Muscle layer of duodenum (tissue), 2 donors: ENCODE data around the gene RIMKLA.

Experiments
- H3K27ac ChIP-seq: one replicate; pipeline ENCODE4 v1.7.0; 2013; ENCODE audit warnings: mild to moderate bottlenecking, low read length
- H3K27me3 ChIP-seq: one replicate; pipeline ENCODE4 v1.7.0; 2013; ENCODE audit warnings: low read depth, mild to moderate bottlenecking, control low read depth, low read length
- H3K36me3 ChIP-seq, 2 donors: one replicate each; pipeline ENCODE4 v1.7.0; 2013; ENCODE audit warnings: low read length in 2 of 2, control low read depth in 1 of 2, mild to moderate bottlenecking in 1 of 2; ENCODE audit not compliant: insufficient read depth in 2 of 2, control insufficient read depth in 1 of 2
- H3K4me1 ChIP-seq, 2 donors: one replicate each; pipeline ENCODE4 v1.7.0; 2013; ENCODE audit warnings: low read length in 2 of 2, mild to moderate bottlenecking in 2 of 2, control low read depth in 1 of 2, moderate library complexity in 1 of 2; ENCODE audit not compliant: insufficient read depth in 2 of 2, control insufficient read depth in 1 of 2
- H3K4me3 ChIP-seq, 2 donors: one replicate each; pipeline ENCODE4 v1.7.0; 2013; ENCODE audit warnings: low read length in 2 of 2, low read depth in 1 of 2, mild to moderate bottlenecking in 1 of 2
- H3K9me3 ChIP-seq, 2 donors: one replicate each; pipeline ENCODE4 v1.7.0; 2013; ENCODE audit warnings: low read length in 2 of 2, control low read depth in 1 of 2, mild to moderate bottlenecking in 1 of 2; ENCODE audit not compliant: control insufficient read depth in 1 of 2
- donor health status: healthy.

The RIMKLA gene

DNA sequence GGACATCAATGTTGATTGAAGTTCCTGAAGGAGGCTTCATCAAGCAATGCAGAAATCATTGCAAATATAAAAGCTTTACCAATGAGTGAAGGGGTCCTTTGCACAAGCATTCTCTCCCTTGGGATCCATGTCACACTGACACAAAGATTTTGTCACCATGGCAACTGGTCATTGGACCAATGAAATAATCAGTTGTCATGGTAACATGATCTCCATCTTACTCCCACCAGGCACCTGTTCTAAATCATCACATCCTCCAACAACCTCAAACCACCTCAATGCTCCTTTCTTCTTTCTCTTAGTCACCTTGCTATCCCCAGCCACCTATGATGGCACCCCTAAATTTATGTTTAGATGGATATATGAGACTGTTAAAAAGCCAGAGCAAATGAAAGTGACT lies 32.1 kb upstream of the RIMKLA start:
- Histone ChIP-seq H3K27me3 (no peaks in the 10 kb centered on the region), H3K36me3 (no peaks in the 10 kb centered on the region), H3K9me3 (no peaks in the 10 kb centered on the region), H3K27ac (no peak overlapping the region), H3K4me1 (no peaks in the 10 kb centered on the region), H3K4me3 (no peak overlapping the region)

DNA sequence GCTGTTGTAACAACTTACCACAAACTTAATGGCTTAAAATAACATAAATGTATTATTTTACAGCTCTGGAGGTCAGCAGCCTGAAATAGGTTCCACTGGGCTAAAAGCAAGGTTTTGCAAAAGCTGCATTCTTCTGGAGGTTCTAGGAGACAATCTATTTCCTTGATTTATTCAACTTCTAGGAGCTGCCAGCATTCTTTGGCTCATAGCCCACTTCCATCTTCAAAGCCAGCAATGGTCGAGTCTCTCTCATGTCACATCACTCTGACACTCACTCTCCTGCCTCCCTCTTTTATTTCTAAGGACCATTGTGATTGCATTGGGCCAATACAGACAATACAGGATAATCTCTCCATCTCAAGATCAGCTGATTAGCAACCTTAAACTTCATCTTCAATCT lies 30.5 kb upstream of the RIMKLA start:
- H3K36me3 ChIP-seq, result no peaks in the 10 kb centered on the region
- H3K27ac ChIP-seq, result no peak overlapping the region
- no peak overlapping the region for H3K4me3 ChIP-seq
- no peaks in the 10 kb centered on the region for H3K4me1 ChIP-seq
- no peaks in the 10 kb centered on the region for H3K9me3 ChIP-seq
- H3K27me3 ChIP-seq, result no peaks in the 10 kb centered on the region

DNA sequence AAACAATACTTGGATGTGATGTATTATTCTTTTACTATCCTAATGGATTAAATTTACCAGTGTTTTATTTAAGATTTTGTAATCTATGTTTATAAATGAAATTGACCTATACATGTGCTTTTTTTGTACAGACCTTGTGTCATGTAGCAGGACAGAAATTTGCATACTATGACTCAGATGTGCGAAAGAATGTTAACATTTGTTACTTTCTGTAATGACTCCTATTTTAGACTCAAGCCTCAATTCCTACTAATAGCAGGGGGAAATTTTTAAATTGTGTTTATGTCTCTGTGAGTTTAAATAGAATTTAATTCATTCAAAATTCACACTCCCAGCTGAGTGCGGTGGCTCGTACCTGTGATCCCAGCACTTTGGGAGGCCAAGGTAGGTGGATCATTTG lies 21.8 kb upstream of the RIMKLA start:
- no peaks in the 10 kb centered on the region for H3K4me1 ChIP-seq
- no peaks in the 10 kb centered on the region for H3K36me3 ChIP-seq
- H3K9me3 ChIP-seq, result no peaks in the 10 kb centered on the region
- no peaks in the 10 kb centered on the region for H3K27me3 ChIP-seq
- no peak overlapping the region for H3K27ac ChIP-seq
- no peak overlapping the region for H3K4me3 ChIP-seq

DNA sequence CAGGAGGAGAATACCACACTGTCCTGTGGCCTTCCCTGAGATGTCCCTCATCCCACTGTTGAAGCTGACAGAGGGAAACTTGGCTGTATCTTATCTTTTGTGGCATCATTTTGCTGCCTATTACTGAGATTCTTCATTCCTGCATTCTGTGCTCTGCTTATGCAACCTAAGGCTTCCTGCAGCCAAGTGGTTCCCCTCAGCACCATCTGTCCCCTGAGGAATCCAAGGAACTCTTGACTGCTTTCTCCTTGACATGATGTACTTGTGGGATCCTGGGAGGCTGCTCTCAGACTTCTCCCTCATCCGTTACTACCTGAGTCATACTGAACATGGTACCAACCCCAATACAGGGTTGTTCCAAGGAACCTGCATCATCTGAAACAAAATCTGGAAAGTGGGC lies 21.1 kb upstream of the RIMKLA start:
- H3K9me3 ChIP-seq, result no peaks in the 10 kb centered on the region
- H3K27ac ChIP-seq, result no peak overlapping the region
- no peaks in the 10 kb centered on the region for H3K36me3 ChIP-seq
- H3K27me3 ChIP-seq, result no peaks in the 10 kb centered on the region
- no peaks in the 10 kb centered on the region for H3K4me1 ChIP-seq
- H3K4me3 ChIP-seq, result no peak overlapping the region

DNA sequence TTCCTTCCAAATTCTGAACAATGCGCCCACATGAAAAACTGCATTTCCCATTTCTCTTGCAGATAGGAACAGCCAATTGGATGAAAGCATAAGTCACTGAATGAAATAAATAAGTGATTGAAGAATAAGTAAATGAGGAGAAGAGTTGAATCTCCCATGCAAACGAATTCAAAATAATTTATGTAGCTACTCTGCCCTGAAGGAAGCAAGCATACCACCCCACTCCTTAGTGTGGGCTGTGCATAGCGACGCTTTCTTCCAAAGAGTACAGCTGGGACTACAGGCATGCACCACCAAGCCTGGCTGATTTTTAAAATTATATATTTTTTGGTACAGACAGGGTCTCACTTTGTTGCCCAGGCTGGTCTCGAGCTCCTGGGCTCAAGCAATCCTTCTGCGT lies 16.5 kb upstream of the RIMKLA start:
- Histone ChIP-seq H3K9me3 (no peaks in the 10 kb centered on the region), H3K27ac (no peak overlapping the region), H3K4me1 (no peaks in the 10 kb centered on the region), H3K27me3 (no peaks in the 10 kb centered on the region), H3K36me3 (no peaks in the 10 kb centered on the region), H3K4me3 (no peak overlapping the region)

DNA sequence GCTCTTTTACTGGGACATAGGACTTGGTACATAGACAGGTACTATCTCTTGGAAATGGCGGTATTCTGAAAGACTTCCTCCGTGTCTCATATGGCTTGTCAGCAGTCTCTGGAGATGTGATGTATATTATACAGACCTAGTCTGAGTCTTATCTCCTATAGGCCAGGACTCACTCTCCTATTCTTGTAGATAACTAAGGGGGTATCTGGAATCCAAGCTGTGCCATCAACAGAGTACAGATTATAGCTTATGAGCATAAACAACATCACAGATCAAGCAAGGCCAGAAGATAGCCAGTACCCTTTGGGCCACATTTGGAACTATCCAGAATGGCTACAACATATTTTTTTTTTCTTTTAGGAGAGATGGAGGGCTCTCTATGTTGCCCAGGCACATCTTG lies 16.1 kb upstream of the RIMKLA start:
- Histone ChIP-seq H3K9me3 (no peaks in the 10 kb centered on the region), H3K27me3 (no peaks in the 10 kb centered on the region), H3K4me1 (no peaks in the 10 kb centered on the region), H3K27ac (no peak overlapping the region), H3K4me3 (no peak overlapping the region), H3K36me3 (no peaks in the 10 kb centered on the region)

DNA sequence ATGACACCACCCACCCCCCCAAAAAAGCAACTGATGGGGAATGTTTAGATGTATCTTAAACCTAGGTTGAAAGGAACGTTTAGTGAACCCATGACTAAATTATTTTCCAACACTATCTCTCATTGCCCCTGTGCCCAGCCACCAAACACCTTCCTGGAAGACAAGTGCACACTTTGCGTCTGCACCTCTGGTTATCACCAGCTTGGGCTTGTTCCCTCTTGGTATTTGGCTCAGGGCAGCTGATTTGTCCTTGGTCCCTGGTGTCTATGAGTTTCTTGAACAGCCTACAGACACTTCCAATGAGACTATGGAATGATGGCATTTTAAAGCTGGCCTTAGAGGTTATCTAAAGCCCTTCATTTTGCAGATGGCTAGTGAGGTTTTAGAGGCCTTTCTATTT lies 15.5 kb upstream of the RIMKLA start:
- Histone ChIP-seq H3K4me3 (no peak overlapping the region), H3K36me3 (no peaks in the 10 kb centered on the region), H3K9me3 (no peaks in the 10 kb centered on the region), H3K27ac (no peak overlapping the region), H3K27me3 (no peaks in the 10 kb centered on the region), H3K4me1 (no peaks in the 10 kb centered on the region)

DNA sequence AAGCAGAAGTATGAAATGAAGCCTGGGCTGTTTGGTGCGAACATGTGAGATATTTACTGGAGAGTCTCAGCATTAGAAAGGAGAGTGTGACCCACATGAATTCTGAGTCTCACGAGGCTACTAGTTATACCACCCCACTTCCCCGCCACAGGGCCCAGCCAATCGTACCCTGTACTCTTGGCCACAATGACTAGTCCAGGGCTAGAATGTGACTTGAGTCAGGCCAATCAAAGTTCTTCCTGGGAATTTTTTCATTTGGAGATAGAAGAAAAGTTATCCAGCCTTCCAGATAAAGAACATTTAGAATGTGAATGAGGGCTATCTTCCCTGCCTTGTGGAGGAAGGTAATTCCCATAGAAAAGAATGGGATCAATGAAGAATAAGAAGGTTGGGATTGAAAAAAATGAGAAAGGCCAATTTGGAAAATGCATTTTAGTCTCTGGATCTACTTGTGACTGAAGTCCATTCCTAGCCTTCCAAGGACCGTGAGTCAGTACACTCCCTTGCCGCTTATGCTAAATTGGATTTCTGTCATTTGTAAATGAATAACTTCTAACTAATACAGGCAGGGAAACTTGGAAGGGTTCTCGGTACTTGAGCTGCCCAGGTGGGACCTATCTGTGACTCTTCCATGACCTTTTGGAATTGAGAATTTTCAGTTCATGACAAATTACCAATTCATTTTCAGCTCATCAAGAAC lies 12.3 kb upstream of the RIMKLA start:
- no peak overlapping the region for H3K27ac ChIP-seq
- H3K4me3 ChIP-seq, result no peak overlapping the region
- H3K4me1 ChIP-seq, result no peaks in the 10 kb centered on the region
- H3K27me3 ChIP-seq, result no peaks in the 10 kb centered on the region
- H3K9me3 ChIP-seq, result no peaks in the 10 kb centered on the region
- no peaks in the 10 kb centered on the region for H3K36me3 ChIP-seq

DNA sequence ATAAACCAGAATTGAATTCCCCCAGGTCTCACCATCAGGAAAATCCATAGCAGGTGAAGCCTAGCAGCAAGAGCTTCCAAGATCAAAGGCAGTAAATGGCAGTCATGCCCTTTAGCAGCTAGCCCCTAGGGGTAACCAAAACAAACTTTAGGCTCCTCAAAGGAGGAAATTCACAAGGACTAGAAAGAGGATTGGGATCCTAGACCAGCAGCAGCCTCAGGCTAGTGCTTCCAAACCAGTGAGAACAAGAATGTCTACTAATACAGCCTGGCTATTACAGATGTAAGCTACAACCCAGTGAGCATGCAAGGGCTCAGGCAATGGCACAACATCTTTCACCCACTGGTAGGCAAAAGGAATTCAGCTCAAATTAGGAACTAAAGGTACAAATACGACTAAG lies 11.1 kb upstream of the RIMKLA start:
- Histone ChIP-seq H3K27ac (no peak overlapping the region), H3K36me3 (no peaks in the 10 kb centered on the region), H3K4me3 (no peak overlapping the region), H3K27me3 (no peaks in the 10 kb centered on the region), H3K4me1 (no peaks in the 10 kb centered on the region), H3K9me3 (no peaks in the 10 kb centered on the region)

DNA sequence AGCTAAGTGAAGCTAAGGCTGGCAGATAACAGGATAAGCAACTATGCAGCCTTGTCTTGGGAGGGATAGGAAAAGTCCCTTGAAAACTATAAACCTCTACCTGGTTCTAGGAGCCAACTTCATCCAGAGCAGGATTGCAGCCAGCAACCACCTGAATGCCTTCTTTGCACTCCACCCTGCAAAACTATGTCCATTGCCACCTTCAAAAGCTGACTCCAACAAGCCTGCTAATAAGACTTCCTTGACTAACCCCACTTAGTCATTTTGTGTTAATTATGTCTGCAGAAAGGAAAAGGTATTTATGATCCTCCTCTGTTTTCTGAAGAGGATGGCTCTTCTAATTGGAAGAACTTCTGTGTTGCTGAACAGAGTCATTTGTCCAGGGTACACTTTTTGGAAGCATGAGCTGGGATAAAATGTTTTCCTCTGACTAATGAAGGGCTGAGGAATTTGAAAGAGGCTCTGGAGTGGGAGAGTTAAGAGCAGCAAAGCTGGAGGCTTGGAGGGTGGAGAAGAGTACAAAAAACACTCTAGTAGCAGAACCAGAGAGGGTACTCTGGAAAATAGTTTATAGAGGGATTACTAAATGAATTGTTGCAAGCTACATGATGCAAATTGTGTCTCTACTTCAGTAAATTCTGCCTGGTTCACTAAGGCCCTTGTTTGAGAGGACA lies 9.6 kb upstream of the RIMKLA start:
- no peak overlapping the region for H3K27ac ChIP-seq

DNA sequence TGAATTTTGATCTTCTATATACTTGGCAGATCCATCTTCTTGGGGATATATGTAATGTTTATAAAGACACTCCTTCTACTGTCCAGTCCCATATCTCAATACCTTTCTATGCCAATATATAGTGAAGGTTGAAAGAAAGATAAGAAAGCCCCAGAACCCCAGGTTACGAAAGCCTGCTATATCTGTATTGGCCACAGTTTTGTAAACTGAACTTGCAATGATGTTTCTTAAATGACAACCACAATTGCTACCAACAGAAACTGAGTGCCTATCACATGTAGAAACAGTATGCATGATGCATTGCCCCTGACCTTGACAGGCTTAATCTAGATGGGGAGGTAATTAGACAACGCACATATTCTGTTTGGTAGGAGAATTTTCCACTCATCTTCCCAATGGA lies 7.8 kb upstream of the RIMKLA start:
- no peaks in the 10 kb centered on the region for H3K9me3 ChIP-seq

More for the DNA sequence above, 9.6 kb upstream of the RIMKLA start:
- Histone ChIP-seq H3K9me3 (no peaks in the 10 kb centered on the region), H3K4me1 (no peaks in the 10 kb centered on the region), H3K27me3 (no peaks in the 10 kb centered on the region), H3K4me3 (no peak overlapping the region), H3K36me3 (no peaks in the 10 kb centered on the region)

More for the DNA sequence above, 7.8 kb upstream of the RIMKLA start:
- H3K4me3 ChIP-seq, result no peak overlapping the region
- no peaks in the 10 kb centered on the region for H3K36me3 ChIP-seq
- H3K27ac ChIP-seq, result no peak overlapping the region
- H3K27me3 ChIP-seq, result no peaks in the 10 kb centered on the region
- H3K4me1 ChIP-seq, result no peaks in the 10 kb centered on the region
